H1 (cell line): Measurements from ENCODE around the gene SPARC. TPM values are rescaled to one million over a fixed set of nuclear protein-coding genes. Genes with fewer than 3 reads are reported as not detected.
A peak's percentile ranks its signal among the peaks of the same experiment; 100 is the strongest.

ENCODE experiments used
- CTCF ChIA-PET: fragments of 300-600 bp; sonication (Branson Sonifier 250); formaldehyde crosslinking; loops from one replicate; lab custom pipeline; 2021; ENCODE audit not compliant: partially characterized antibody; lab: Charles Lee
- POLR2A ChIA-PET: fragments of 300-600 bp; sonication (Branson Sonifier 250); formaldehyde crosslinking; loops from one replicate; lab custom pipeline; 2021; ENCODE audit warnings: inconsistent platforms; ENCODE audit not compliant: partially characterized antibody; lab: Charles Lee
- DNase-seq, 2 experiments: peaks; one replicate each; pipeline versions ENCODE4 v3.0.0 to v3.0.0-alpha.2; 2010 to 2022; ENCODE audit warnings: low spot score in 2 of 2, low read depth in 1 of 2, mixed read lengths in 1 of 2
- FAIRE-seq: peaks from 2 replicates; lab custom pipeline; 2011; peaks lifted over from hg19 to GRCh38; lab: Jason Lieb, UNC
- H2AFZ ChIP-seq: 2 replicates; pipeline ENCODE4 v1.8.1; 2012; ENCODE audit warnings: low read length, inconsistent platforms
- H2AK5ac ChIP-seq: 2 replicates; pipeline ENCODE4 v1.6.1; 2013; ENCODE audit warnings: low read depth, low read length
- H2BK120ac ChIP-seq: replicated peaks from 2 replicates; pipeline ENCODE3; 2013; ENCODE audit warnings: low read depth, low read length, inconsistent platforms
- H2BK12ac ChIP-seq: 2 replicates; pipeline ENCODE4 v1.6.1; 2013; ENCODE audit warnings: low read depth, low read length
- H2BK15ac ChIP-seq: 2 replicates; pipeline ENCODE4 v1.6.1; 2013; ENCODE audit warnings: low read length
- H2BK20ac ChIP-seq: 2 replicates; pipeline ENCODE4 v1.6.1; 2013; ENCODE audit warnings: low read length
- H2BK5ac ChIP-seq: 2 replicates; pipeline ENCODE4 v1.6.1; 2013; ENCODE audit warnings: low read depth, low read length
- H3K14ac ChIP-seq: 2 replicates; pipeline ENCODE4 v1.6.1; 2013; ENCODE audit warnings: inconsistent platforms; ENCODE audit not compliant: insufficient read length
- H3K18ac ChIP-seq: 2 replicates; pipeline ENCODE4 v1.6.1; 2013; ENCODE audit warnings: low read length; ENCODE audit errors: extremely low read depth
- H3K23ac ChIP-seq: 2 replicates; pipeline ENCODE4 v1.6.1; 2013; ENCODE audit warnings: inconsistent platforms; ENCODE audit not compliant: insufficient read length
- H3K23me2 ChIP-seq: 2 replicates; pipeline ENCODE4 v1.6.1; 2013; ENCODE audit warnings: low read depth, low read length
- H3K27ac ChIP-seq: 2 replicates; pipeline ENCODE4 v1.6.1; 2011; ENCODE audit warnings: low read depth, low read length, inconsistent platforms
- H3K27me3 ChIP-seq, 4 experiments: replicated peaks in 1 of 4; 1 replicate in 1 of 4; 2 replicates in 3 of 4; pipeline versions ENCODE4 v1.6.1 to v1.8.1; 2011 to 2013; ENCODE audit warnings: low read length in 3 of 4, mild to moderate bottlenecking in 3 of 4, inconsistent platforms in 2 of 4, mixed read lengths in 2 of 4, moderate library complexity in 1 of 4; ENCODE audit not compliant: control insufficient read depth in 3 of 4, insufficient read depth in 3 of 4; ENCODE audit errors: extremely low read depth in 1 of 4
- H3K36me3 ChIP-seq, 4 experiments: 2 replicates each; pipeline versions ENCODE4 v1.6.1 to v1.8.1; 2011 to 2013; ENCODE audit warnings: mild to moderate bottlenecking in 4 of 4, low read length in 3 of 4, moderate library complexity in 2 of 4, control low read depth in 1 of 4, inconsistent platforms in 1 of 4; ENCODE audit not compliant: insufficient read depth in 4 of 4, control insufficient read depth in 2 of 4
- H3K4ac ChIP-seq: replicated peaks from 2 replicates; pipeline ENCODE3; 2013; ENCODE audit warnings: low read length, low read depth, mixed read lengths, inconsistent platforms; ENCODE audit not compliant: insufficient read length
- H3K4me1 ChIP-seq, 4 experiments: replicated peaks in 1 of 4; 1 replicate in 1 of 4; 2 replicates in 3 of 4; pipeline versions ENCODE4 v1.6.1 to v1.8.1; 2011 to 2013; ENCODE audit warnings: low read length in 3 of 4, inconsistent platforms in 2 of 4, mixed read lengths in 1 of 4; ENCODE audit not compliant: insufficient read depth in 4 of 4, control insufficient read depth in 3 of 4
- H3K4me2 ChIP-seq, 2 experiments: 2 replicates each; pipeline versions ENCODE4 v1.6.1 to v1.8.1; 2011 to 2013; ENCODE audit warnings: low read depth in 2 of 2, low read length in 2 of 2, control low read depth in 1 of 2, inconsistent platforms in 1 of 2, mild to moderate bottlenecking in 1 of 2; ENCODE audit not compliant: insufficient read depth in 1 of 2
- H3K4me3 ChIP-seq, 4 experiments: fragments of 200-600, 300-600 bp in 1 of 4; sonication (generic), shearing (Covaris generic), sonication (Bioruptor Twin) in 1 of 4; 2 replicates each; pipeline versions ENCODE4 v1.5.1 to v1.8.1; 2011 to 2016; ENCODE audit warnings: low read length in 4 of 4, low read depth in 3 of 4, control low read depth in 2 of 4, inconsistent platforms in 2 of 4, mild to moderate bottlenecking in 2 of 4, mixed read lengths in 1 of 4, moderate library complexity in 1 of 4; ENCODE audit not compliant: insufficient read depth in 2 of 4; ENCODE audit errors: extremely low read depth in 1 of 4
- H3K56ac ChIP-seq: replicated peaks from 2 replicates; pipeline ENCODE3; 2013; ENCODE audit warnings: low read depth, mild to moderate bottlenecking, mixed read lengths, low read length, inconsistent platforms; ENCODE audit not compliant: insufficient read length
- H3K79me1 ChIP-seq: 2 replicates; pipeline ENCODE4 v1.6.1; 2013; ENCODE audit warnings: low read depth, low read length, control low read depth
- H3K79me2 ChIP-seq, 2 experiments: 2 replicates each; pipeline versions ENCODE4 v1.6.1 to v1.8.1; 2012 to 2013; ENCODE audit warnings: low read length in 2 of 2, mild to moderate bottlenecking in 2 of 2, inconsistent platforms in 1 of 2; ENCODE audit not compliant: insufficient read depth in 2 of 2, control insufficient read depth in 1 of 2
- H3K9ac ChIP-seq, 4 experiments: replicated peaks in 1 of 4; 1 replicate in 1 of 4; 2 replicates in 3 of 4; pipeline versions ENCODE4 v1.6.1 to v1.8.1; 2011 to 2013; ENCODE audit warnings: low read depth in 3 of 4, low read length in 3 of 4, control low read depth in 2 of 4, mild to moderate bottlenecking in 2 of 4, moderate library complexity in 2 of 4, inconsistent platforms in 1 of 4; ENCODE audit errors: extremely low read depth in 1 of 4
- H3K9me3 ChIP-seq, 2 experiments: 2 replicates each; pipeline versions ENCODE4 v1.6.1 to v1.8.1; 2012 to 2013; ENCODE audit warnings: mild to moderate bottlenecking in 2 of 2, moderate library complexity in 2 of 2, control low read depth in 1 of 2, inconsistent platforms in 1 of 2, low read depth in 1 of 2, low read length in 1 of 2, mixed read lengths in 1 of 2; ENCODE audit not compliant: insufficient read depth in 2 of 2
- H4K20me1 ChIP-seq, 2 experiments: replicated peaks in 1 of 2; 2 replicates each; pipeline versions ENCODE3 to v1.8.1; 2011 to 2013; ENCODE audit warnings: inconsistent platforms in 2 of 2, low read length in 2 of 2, mild to moderate bottlenecking in 1 of 2; ENCODE audit not compliant: insufficient read depth in 2 of 2, control insufficient read depth in 1 of 2
- H4K5ac ChIP-seq: 2 replicates; pipeline ENCODE4 v1.6.1; 2013; ENCODE audit warnings: low read length, low read depth, mixed read lengths, inconsistent platforms; ENCODE audit not compliant: insufficient read length
- H4K8ac ChIP-seq: 2 replicates; pipeline ENCODE4 v1.8.0; 2013; ENCODE audit warnings: mild to moderate bottlenecking, moderate library complexity, low read length, inconsistent platforms; ENCODE audit not compliant: insufficient read depth; ENCODE audit errors: extremely low read depth
- H4K91ac ChIP-seq: replicated peaks from 2 replicates; pipeline ENCODE3; 2013; ENCODE audit warnings: low read length, mixed read lengths, inconsistent platforms; ENCODE audit not compliant: insufficient read length
- GABPA ChIP-seq: IDR thresholded peaks from 2 replicates; pipeline ENCODE4 v1.6.1; 2011; ENCODE audit warnings: mild to moderate bottlenecking, low read length, moderate library complexity, borderline replicate concordance; ENCODE audit not compliant: insufficient read depth
- POLR2A ChIP-seq, 2 experiments: IDR thresholded peaks; 1 replicate in 1 of 2; 2 replicates in 1 of 2; pipeline ENCODE4 v1.6.1; 2011; ENCODE audit warnings: low read depth in 2 of 2, low read length in 2 of 2, mild to moderate bottlenecking in 2 of 2; ENCODE audit errors: control extremely low read depth in 1 of 2
- RAD21 ChIP-seq, 2 experiments: IDR thresholded peaks in 1 of 2; conservative IDR thresholded peaks in 1 of 2; 2 replicates each; pipeline ENCODE4 v1.6.1; 2011; ENCODE audit warnings: low read depth in 2 of 2, low read length in 2 of 2, improper control_type of control experiment in 1 of 2, inconsistent platforms in 1 of 2, mild to moderate bottlenecking in 1 of 2, moderate library complexity in 1 of 2
- SIRT6 ChIP-seq: IDR thresholded peaks from one replicate; pipeline ENCODE4 v1.7.1; 2012; ENCODE audit warnings: low read length, inconsistent platforms
- WGBS, 2 experiments: shearing (Covaris generic) in 1 of 2; methylation state at CpG; one replicate each; pipeline versions ENCODE4 v1.1.6 to v1.1.7; 2013 to 2015; ENCODE audit warnings: low lambda C conversion rate in 2 of 2, mixed read lengths in 2 of 2, inconsistent platforms in 1 of 2, low coverage in 1 of 2, missing lambda C conversion rate in 1 of 2; ENCODE audit not compliant: insufficient replicate concordance in 2 of 2, insufficient coverage in 1 of 2, insufficient read length in 1 of 2; ENCODE audit errors: extremely low coverage in 1 of 2, missing lambda C conversion rate in 1 of 2; 5-methylcytosine and 5-hydroxymethylcytosine counted together
- polyA plus RNA-seq, 7 experiments: library from polyadenylated mRNA; depleted of rRNA in 3 of 7; stranded (reverse) in 5 of 7; unstranded in 2 of 7; fragments of >200 nt in 5 of 7; fragments of 200-250 nt in 2 of 7; gene quantifications; 1 replicate in 5 of 7; 2 replicates in 1 of 7; 4 replicates in 1 of 7; pipeline versions ENCODE4 v1.2.1 to v1.2.3, GENCODE V29; 2011 to 2013; ENCODE audit warnings: missing spikeins in 2 of 7, mixed read lengths in 2 of 7
- total RNA-seq: library from RNA; stranded (reverse); fragmentation: NEBNext Ultra II Directional; extraction: Animal tissue kit (Norgen Biotek cat#: 25700); gene quantifications from 2 replicates; pipeline ENCODE4 v1.2.1, GENCODE V29; 2021
- TF ChIP-seq, protein P1 (sequence below), 3 experiments: IDR thresholded peaks; 1 replicate in 2 of 3; 2 replicates in 1 of 3; pipeline versions ENCODE4 v1.5.1 to v1.6.1; 2011; ENCODE audit warnings: low read length in 3 of 3, mild to moderate bottlenecking in 3 of 3, inconsistent platforms in 2 of 3, low read depth in 1 of 3, moderate library complexity in 1 of 3; ENCODE audit not compliant: insufficient read depth in 1 of 3; ENCODE audit errors: control extremely low read depth in 1 of 3

Gene SPARC
- total and polyA plus RNA-seq, 2 of the 8 experiments (the other 6 are each of a cell fraction or from before 2014, with no cell fraction given) = 375 to 438 TPM

DNA sequence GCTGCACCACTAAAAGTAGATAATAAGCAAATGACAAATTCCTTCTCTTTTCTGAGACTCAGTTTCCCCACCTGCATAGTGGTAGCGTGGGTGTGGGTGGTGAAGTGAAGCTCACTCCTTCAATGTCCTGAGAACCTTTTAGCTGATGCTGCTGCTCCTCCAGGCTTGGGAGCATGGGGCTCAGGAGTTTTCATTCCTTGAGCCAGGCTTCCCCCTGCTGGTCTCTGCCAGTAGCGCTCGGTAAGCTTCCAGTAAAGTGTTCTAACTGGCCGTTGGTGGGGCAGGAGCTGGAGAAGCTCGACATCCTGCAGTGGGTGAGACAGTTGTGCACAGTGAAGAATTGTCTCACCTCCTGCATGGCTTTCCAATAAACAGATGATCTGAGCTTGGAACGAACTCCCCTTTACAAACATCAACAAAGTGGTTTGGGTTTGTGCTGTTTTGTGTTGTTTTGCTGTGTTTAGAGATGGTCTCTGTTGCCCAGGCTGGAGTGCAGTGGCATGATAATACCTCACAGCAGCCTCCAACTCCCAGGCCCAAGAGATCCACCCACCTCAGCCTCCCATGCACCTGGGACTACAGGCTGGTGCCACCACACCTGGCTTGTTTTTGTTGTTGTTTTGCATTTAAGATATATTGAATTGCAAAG, 34.6 kb downstream of the SPARC start:
- peak; percentile 77 for FAIRE-seq
- H4K91ac ChIP-seq = no peak overlapping the region
- WGBS, 2 experiments = 26% methylated on average over 6 of the region's 6 CpGs; no CpG with 5 or more reads in 1 of the 2 experiments
- H2BK20ac ChIP-seq = no peak overlapping the region
- H2AFZ ChIP-seq = no peak overlapping the region; the same call in 1 of the 2 replicates
- no peak overlapping the region for H2AK5ac ChIP-seq
- H3K23me2 ChIP-seq = no peaks in the 10 kb centered on the region; the same call in 1 of the 2 replicates
- no peak overlapping the region for H3K9ac ChIP-seq
- H2BK15ac ChIP-seq = no peak overlapping the region
- no peak overlapping the region for H4K5ac ChIP-seq
- no peaks in the 10 kb centered on the region for H3K79me1 ChIP-seq
- H3K4me1 ChIP-seq = no peaks in the 10 kb centered on the region; a peak in 1 of 7 replicates
- H3K14ac ChIP-seq = no peak overlapping the region
- H3K27me3 ChIP-seq = no peaks in the 10 kb centered on the region
- H3K4me2 ChIP-seq = no peak overlapping the region
- H3K23ac ChIP-seq = no peak overlapping the region
- no peak overlapping the region for H3K4ac ChIP-seq
- no peaks in the 10 kb centered on the region for H3K36me3 ChIP-seq
- no peak overlapping the region for H3K18ac ChIP-seq
- no peak overlapping the region for H2BK120ac ChIP-seq
- H3K4me3 ChIP-seq = no peak overlapping the region
- CTCF ChIA-PET = interaction anchor here (0.6 to 43.0 kb wide), 90 partner anchors 7 to 642 kb away, joined by 3 to 991 read pairs (median 6); partner anchors contain the start of genes ATOX1, FAT2, SLC36A1 and SPARC
- no peak overlapping the region; the same call in 1 of the 2 replicates for H2BK12ac ChIP-seq
- H4K8ac ChIP-seq = no peak overlapping the region
- no peaks in the 10 kb centered on the region for H3K9me3 ChIP-seq
- H3K79me2 ChIP-seq = no peaks in the 10 kb centered on the region
- POLR2A ChIA-PET = interaction anchor here (0.9 to 1.3 kb wide), 3 partner anchors 34 to 156 kb away, joined by 3 to 5 read pairs (median 3); partner anchors contain the start of gene SPARC
- peak; percentile 60 to 87 for DNase-seq
- H3K56ac ChIP-seq = no peak overlapping the region
- no peak overlapping the region for H2BK5ac ChIP-seq
- TF ChIP-seq GABPA (no peak), SIRT6 (no peak), POLR2A (IDR thresholded peaks at IDR 0.05; ENCODE audit: control extremely low read depth in 1 of 2, low read depth in 2 of 2, low read length in 2 of 2) (no peak), RAD21 (IDR thresholded peaks at IDR 0.05 in 1 of 2, conservative IDR thresholded peaks at IDR 0.05 in 1 of 2; ENCODE audit: low read depth in 2 of 2, low read length in 2 of 2) (peak; percentile 99 to 100)
- TF ChIP-seq, protein P1, sequence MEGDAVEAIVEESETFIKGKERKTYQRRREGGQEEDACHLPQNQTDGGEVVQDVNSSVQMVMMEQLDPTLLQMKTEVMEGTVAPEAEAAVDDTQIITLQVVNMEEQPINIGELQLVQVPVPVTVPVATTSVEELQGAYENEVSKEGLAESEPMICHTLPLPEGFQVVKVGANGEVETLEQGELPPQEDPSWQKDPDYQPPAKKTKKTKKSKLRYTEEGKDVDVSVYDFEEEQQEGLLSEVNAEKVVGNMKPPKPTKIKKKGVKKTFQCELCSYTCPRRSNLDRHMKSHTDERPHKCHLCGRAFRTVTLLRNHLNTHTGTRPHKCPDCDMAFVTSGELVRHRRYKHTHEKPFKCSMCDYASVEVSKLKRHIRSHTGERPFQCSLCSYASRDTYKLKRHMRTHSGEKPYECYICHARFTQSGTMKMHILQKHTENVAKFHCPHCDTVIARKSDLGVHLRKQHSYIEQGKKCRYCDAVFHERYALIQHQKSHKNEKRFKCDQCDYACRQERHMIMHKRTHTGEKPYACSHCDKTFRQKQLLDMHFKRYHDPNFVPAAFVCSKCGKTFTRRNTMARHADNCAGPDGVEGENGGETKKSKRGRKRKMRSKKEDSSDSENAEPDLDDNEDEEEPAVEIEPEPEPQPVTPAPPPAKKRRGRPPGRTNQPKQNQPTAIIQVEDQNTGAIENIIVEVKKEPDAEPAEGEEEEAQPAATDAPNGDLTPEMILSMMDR (IDR thresholded peaks at IDR 0.05; ENCODE audit: control extremely low read depth in 1 of 3, insufficient read depth in 1 of 3, low read depth in 1 of 3, low read length in 3 of 3) = peak; percentile 93 to 98 (median 97)
- H4K20me1 ChIP-seq = no peaks in the 10 kb centered on the region
- no peak overlapping the region for H3K27ac ChIP-seq
